Bronchial epithelial cell (primary cell): ENCODE data around the gene CRMP1. TPM values are rescaled to one million over a fixed set of nuclear protein-coding genes. Genes with fewer than 3 reads are reported as not detected.

Experiments
- DNase-seq: peaks from one replicate; pipeline ENCODE4 v3.0.0-alpha.2; 2010; ENCODE audit warnings: low read depth
- FAIRE-seq: peaks from 2 replicates; lab custom pipeline; 2011; peaks lifted over from hg19 to GRCh38; lab: Jason Lieb, UNC
- H3K27me3 ChIP-seq: 2 replicates; pipeline ENCODE4 v1.5.1; 2011; ENCODE audit warnings: low read length; ENCODE audit not compliant: control insufficient read depth, insufficient read depth
- H3K36me3 ChIP-seq: 2 replicates; pipeline ENCODE4 v1.5.1; 2011; ENCODE audit warnings: low read length; ENCODE audit not compliant: control insufficient read depth, insufficient read depth
- H3K4me3 ChIP-seq: 2 replicates; pipeline ENCODE4 v1.5.1; 2011; ENCODE audit warnings: mild to moderate bottlenecking, low read depth, low read length, control low read depth
- total RNA-seq: library from RNA; depleted of rRNA; stranded (reverse); fragments of >200 nt; gene quantifications from 2 replicates; pipeline ENCODE4 v1.2.1, GENCODE V29; 2014
- TF ChIP-seq, protein P1 (sequence below): IDR thresholded peaks from 2 replicates; pipeline ENCODE4 v1.5.1; 2011; ENCODE audit warnings: mild to moderate bottlenecking, moderate library complexity, low read length, control low read depth, inconsistent platforms; ENCODE audit not compliant: insufficient read depth, severe bottlenecking

CRMP1 gene
- total RNA-seq, 1 donor from 2014 or later = not detected

- Histone ChIP-seq H3K36me3 (peaks cover 9% of the 10 kb centered on the region), H3K27me3 (no peaks in the 10 kb centered on the region), H3K4me3 (no peak overlapping the region)
- DNase-seq (no peak), FAIRE-seq (peak; percentile 47)
- TF ChIP-seq, protein P1, sequence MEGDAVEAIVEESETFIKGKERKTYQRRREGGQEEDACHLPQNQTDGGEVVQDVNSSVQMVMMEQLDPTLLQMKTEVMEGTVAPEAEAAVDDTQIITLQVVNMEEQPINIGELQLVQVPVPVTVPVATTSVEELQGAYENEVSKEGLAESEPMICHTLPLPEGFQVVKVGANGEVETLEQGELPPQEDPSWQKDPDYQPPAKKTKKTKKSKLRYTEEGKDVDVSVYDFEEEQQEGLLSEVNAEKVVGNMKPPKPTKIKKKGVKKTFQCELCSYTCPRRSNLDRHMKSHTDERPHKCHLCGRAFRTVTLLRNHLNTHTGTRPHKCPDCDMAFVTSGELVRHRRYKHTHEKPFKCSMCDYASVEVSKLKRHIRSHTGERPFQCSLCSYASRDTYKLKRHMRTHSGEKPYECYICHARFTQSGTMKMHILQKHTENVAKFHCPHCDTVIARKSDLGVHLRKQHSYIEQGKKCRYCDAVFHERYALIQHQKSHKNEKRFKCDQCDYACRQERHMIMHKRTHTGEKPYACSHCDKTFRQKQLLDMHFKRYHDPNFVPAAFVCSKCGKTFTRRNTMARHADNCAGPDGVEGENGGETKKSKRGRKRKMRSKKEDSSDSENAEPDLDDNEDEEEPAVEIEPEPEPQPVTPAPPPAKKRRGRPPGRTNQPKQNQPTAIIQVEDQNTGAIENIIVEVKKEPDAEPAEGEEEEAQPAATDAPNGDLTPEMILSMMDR = no peak
Measured at GRCh38 chr4:5798462-5798861, 94.4 kb downstream of the CRMP1 start.

GRCh38 chr4:5797866-5798265, 95.0 kb downstream of the CRMP1 start:
- Histone ChIP-seq H3K4me3 (no peak overlapping the region), H3K27me3 (no peaks in the 10 kb centered on the region), H3K36me3 (peaks cover 10% of the 10 kb centered on the region)
- TF ChIP-seq, protein P1 = no peak
- no peak for FAIRE-seq
- no peak for DNase-seq

DNA sequence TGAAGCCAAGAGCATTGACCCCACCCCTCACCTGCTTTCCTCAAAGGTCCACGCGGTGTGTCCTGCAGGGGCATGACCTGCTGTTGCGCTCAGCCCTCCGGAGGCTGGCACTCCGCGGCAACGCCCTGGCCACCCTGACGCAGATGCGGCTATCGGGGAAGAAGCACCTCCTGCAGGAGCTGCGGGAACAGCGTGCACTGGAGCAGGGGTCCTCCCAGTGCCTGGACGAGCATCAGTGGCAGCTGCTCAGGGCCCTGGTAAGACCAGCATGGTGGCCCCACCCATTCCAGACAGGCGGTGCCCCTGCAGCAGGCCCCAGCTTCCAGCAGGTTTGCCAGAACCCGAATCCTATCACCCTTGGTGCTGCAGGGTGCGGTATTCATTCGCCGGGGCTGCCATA, 95.9 kb downstream of the CRMP1 start:
- H3K36me3 ChIP-seq = peaks cover 10% of the 10 kb centered on the region
- no peaks in the 10 kb centered on the region for H3K27me3 ChIP-seq
- DNase-seq (no peak), FAIRE-seq (no peak)
- no peak overlapping the region for H3K4me3 ChIP-seq
- TF ChIP-seq, protein P1 = no peak

- DNase-seq = no peak
- no peaks in the 10 kb centered on the region for H3K27me3 ChIP-seq
- H3K36me3 ChIP-seq = peaks cover 10% of the 10 kb centered on the region
- FAIRE-seq = no peak
- TF ChIP-seq, protein P1 = no peak
- H3K4me3 ChIP-seq = no peak overlapping the region
Measured at GRCh38 chr4:5795580-5795979, 97.3 kb downstream of the CRMP1 start.

- FAIRE-seq (no peak), DNase-seq (no peak)
- Histone ChIP-seq H3K36me3 (peaks cover 10% of the 10 kb centered on the region), H3K4me3 (no peak overlapping the region), H3K27me3 (no peaks in the 10 kb centered on the region)
- TF ChIP-seq, protein P1 = no peak
Measured at GRCh38 chr4:5793514-5793913, 99.4 kb downstream of the CRMP1 start.

- H3K4me3 ChIP-seq = no peak overlapping the region
- FAIRE-seq (no peak), DNase-seq (no peak)
- H3K36me3 ChIP-seq = peaks cover 8% of the 10 kb centered on the region
- TF ChIP-seq, protein P1 = no peak
- H3K27me3 ChIP-seq = no peaks in the 10 kb centered on the region
Measured at GRCh38 chr4:5791654-5792053, 101.2 kb downstream of the CRMP1 start.
